SK-N-MC (cell line): ENCODE measurements around the gene KCNIP2.

Experiments used
- DNase-seq: peaks from one replicate; pipeline ENCODE4 v3.0.0-alpha.2; 2011; ENCODE audit warnings: low read depth, low spot score
- H3K27ac ChIP-seq: fragments of 200-600 bp; sonication (generic); 2 replicates; pipeline ENCODE4 v1.5.1; 2016; ENCODE audit warnings: mixed run types
- H3K36me3 ChIP-seq: fragments of 200-600 bp; sonication (generic); 2 replicates; pipeline ENCODE4 v1.6.1; 2017; ENCODE audit warnings: antibody characterized with exemption, low read length, mixed read lengths; ENCODE audit not compliant: insufficient read depth
- H3K4me3 ChIP-seq: fragments of 200-600 bp; sonication (generic); 2 replicates; pipeline ENCODE4 v1.5.1; 2016
- H3K9ac ChIP-seq: fragments of 200-600 bp; sonication (generic); 2 replicates; pipeline ENCODE4 v1.8.0; 2017; ENCODE audit warnings: mixed run types, mixed read lengths; ENCODE audit not compliant: insufficient read length
- H3K9me3 ChIP-seq: fragments of 200-600 bp; sonication (generic); 2 replicates; pipeline ENCODE4 v1.6.1; 2017; ENCODE audit warnings: low read depth, mild to moderate bottlenecking, antibody characterized with exemption, low read length, moderate library complexity, mixed read lengths
- EZH2 ChIP-seq: fragments of 200-600 bp; sonication (generic); IDR thresholded peaks from one replicate; pipeline ENCODE4 v1.6.1; 2017; ENCODE audit warnings: antibody characterized with exemption
- FOXP2 ChIP-seq: optimal IDR thresholded peaks from 2 replicates; pipeline ENCODE3; 2011; ENCODE audit warnings: mild to moderate bottlenecking, moderate library complexity; ENCODE audit not compliant: insufficient read depth; ENCODE audit errors: extremely low read length, control extremely low read depth
- POLR2AphosphoS5 ChIP-seq: IDR thresholded peaks from 2 replicates; pipeline ENCODE4 v1.6.1; 2012; ENCODE audit warnings: mild to moderate bottlenecking, low read depth, low read length, borderline replicate concordance

KCNIP2 gene

GRCh38 chr10:101779544-101780186 is 63.9 kb downstream of the KCNIP2 start:
- TF ChIP-seq POLR2AphosphoS5: no peak
- no peak overlapping the region for H3K9ac ChIP-seq
- H3K36me3 ChIP-seq: no peaks in the 10 kb centered on the region
- H3K4me3 ChIP-seq: no peak overlapping the region
- no peak for DNase-seq
- H3K27ac ChIP-seq: no peak overlapping the region
- no peaks in the 10 kb centered on the region for H3K9me3 ChIP-seq

GRCh38 chr10:101778781-101779543 is 64.6 kb downstream of the KCNIP2 start:
- H3K4me3 ChIP-seq: no peak overlapping the region
- no peak for DNase-seq
- no peaks in the 10 kb centered on the region for H3K36me3 ChIP-seq
- no peak overlapping the region for H3K27ac ChIP-seq
- no peak overlapping the region for H3K9ac ChIP-seq
- H3K9me3 ChIP-seq: no peaks in the 10 kb centered on the region
- TF ChIP-seq EZH2: no peak
- TF ChIP-seq FOXP2: no peak
- no peak for TF ChIP-seq POLR2AphosphoS5

GRCh38 chr10:101778151-101778780 is 65.3 kb downstream of the KCNIP2 start:
- no peaks in the 10 kb centered on the region for H3K36me3 ChIP-seq
- DNase-seq: no peak
- H3K9ac ChIP-seq: no peak overlapping the region
- H3K27ac ChIP-seq: no peak overlapping the region
- TF ChIP-seq POLR2AphosphoS5 (no peak), EZH2 (no peak), FOXP2 (no peak)
- H3K9me3 ChIP-seq: no peaks in the 10 kb centered on the region
- H3K4me3 ChIP-seq: no peak overlapping the region

- no peak overlapping the region for H3K27ac ChIP-seq
- no peaks in the 10 kb centered on the region for H3K36me3 ChIP-seq
- TF ChIP-seq EZH2 (no peak), FOXP2 (no peak), POLR2AphosphoS5 (no peak)
- no peak overlapping the region for H3K9ac ChIP-seq
- H3K9me3 ChIP-seq: no peaks in the 10 kb centered on the region
- DNase-seq: no peak
- H3K4me3 ChIP-seq: no peak overlapping the region
Observed at GRCh38 chr10:101777619-101778145, 65.9 kb downstream of the KCNIP2 start.

GRCh38 chr10:101776161-101776817 is 67.3 kb downstream of the KCNIP2 start:
- H3K4me3 ChIP-seq: no peak overlapping the region

More at GRCh38 chr10:101776161-101776817, 67.3 kb downstream of the KCNIP2 start:
- Histone ChIP-seq H3K36me3 (no peaks in the 10 kb centered on the region), H3K9ac (no peak overlapping the region), H3K27ac (no peak overlapping the region), H3K9me3 (no peaks in the 10 kb centered on the region)
- no peak for DNase-seq
- TF ChIP-seq FOXP2 (no peak), POLR2AphosphoS5 (no peak), EZH2 (no peak)
